ENCODE measurements around the gene CATSPER2. TPM values are rescaled to one million over a fixed set of nuclear protein-coding genes. Genes with fewer than 3 reads are reported as not detected.
"Not testable (repeated sequence)": the region's sequence is repeated elsewhere in the genome, so short reads cannot be mapped to it uniquely, and the experiment has no call there.

Gene CATSPER2
- 0.17 and 0.33 TPM in 2 replicates for total RNA-seq

DNA sequence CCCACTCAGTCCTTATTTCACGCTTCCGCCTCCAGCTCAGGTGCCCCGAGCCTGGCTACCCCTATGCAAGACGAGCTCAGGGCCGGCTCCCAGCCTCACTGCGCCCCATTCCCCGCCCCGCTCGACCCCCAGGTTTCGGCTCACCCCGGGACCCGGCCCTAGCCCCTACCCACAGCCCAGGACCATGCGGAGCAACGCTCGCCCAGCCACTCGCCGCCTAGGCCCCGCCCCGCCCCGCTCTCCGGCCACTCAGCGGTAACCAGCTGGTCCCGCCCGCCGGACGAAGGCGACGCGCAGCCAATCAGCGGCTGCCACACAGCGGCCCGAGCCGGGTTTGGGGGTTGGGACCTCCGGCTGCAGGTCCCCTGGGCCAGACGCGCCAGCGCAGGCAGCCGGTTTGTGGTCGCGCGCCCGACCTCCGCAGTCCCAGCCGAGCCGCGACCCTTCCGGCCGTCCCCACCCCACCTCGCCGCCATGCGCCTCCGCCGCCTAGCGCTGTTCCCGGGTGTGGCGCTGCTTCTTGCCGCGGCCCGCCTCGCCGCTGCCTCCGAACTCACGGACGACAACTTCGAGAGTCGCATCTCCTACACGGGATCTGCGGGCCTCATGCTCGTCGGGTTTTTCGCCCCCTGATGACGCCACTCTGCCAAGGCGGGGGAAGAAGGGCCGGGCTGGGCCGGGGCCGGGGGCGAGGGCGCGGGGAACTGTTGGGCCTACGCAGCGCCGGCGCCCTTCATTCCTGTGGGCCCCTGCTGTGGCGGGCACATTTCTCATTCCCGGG is at the start of gene CATSPER2:
CATSPER2 (minus strand) TSS at position 196 of the 781 bp plus-strand sequence. CDS start 783 bp downstream, outside the sequence.
- DNase-seq, result no peak

DNA sequence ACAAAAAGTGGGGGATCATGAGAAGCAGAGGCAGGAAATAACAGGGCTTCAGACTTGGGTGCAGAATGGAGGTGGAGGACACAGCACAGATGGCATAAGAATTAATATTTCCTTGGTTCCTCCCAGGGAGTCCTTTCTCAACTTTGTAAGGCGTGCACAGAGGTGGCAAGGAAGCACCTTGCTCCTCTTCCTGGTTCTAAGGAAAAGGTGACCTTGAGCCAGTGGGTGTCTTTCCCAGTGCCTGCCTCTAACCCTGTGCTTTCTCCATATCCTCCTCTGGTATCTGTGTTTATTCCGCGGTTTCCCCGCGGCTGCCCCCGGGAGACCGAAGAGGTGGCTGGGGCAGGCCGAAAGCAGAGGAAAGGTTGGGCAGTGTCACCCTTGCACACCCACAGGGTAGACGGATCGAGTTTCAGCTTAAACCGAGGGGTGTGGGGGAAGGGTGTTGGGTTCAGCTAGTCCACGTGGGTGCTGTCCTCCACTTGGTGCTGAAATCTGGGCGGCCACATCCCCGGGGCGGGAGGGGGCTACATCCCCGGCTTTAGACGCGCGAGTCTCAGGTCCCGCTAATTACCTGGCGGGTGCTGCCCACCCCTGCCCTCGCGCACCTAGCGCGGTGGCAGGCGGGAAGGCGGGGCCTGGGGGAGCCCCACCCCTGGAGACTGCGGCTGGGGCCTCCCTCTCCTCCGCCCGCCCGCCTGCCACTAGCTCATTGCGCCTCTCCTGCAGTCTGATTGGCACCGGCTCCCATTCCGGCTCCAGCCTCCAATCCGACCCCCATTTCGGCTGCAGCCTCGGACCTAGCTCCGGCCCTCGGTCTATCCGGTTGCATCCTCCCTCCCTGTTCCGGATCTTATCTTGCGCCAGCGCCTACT is 44.7 kb upstream of the CATSPER2 start, which contains the start of gene CKMT1A:
CKMT1A (plus strand) TSS at position 712 of the 875 bp plus-strand sequence. CDS start 192 bp downstream, outside the sequence.
- DNase-seq, result not testable (repeated sequence)

DNA sequence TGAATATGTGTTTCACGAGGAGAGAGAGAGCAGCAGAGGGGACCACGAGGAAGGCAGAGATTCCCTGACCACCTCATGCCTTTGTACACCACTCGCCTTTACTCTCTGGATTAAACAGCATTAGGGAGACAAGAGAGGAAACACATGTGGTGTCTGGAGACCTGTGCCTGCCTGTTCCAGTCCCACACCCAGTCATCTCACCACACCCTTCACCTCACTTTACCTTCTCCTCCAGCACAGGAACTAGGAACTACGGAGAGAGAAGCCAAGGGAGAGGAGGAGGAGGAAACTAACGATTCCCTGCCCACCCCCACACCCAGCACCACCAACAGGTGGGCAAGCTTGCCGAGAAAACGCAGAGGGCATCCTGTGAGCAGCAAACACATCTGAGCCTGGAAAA is 44.0 kb upstream of the CATSPER2 start:
- DNase-seq, result not testable (repeated sequence)

DNA sequence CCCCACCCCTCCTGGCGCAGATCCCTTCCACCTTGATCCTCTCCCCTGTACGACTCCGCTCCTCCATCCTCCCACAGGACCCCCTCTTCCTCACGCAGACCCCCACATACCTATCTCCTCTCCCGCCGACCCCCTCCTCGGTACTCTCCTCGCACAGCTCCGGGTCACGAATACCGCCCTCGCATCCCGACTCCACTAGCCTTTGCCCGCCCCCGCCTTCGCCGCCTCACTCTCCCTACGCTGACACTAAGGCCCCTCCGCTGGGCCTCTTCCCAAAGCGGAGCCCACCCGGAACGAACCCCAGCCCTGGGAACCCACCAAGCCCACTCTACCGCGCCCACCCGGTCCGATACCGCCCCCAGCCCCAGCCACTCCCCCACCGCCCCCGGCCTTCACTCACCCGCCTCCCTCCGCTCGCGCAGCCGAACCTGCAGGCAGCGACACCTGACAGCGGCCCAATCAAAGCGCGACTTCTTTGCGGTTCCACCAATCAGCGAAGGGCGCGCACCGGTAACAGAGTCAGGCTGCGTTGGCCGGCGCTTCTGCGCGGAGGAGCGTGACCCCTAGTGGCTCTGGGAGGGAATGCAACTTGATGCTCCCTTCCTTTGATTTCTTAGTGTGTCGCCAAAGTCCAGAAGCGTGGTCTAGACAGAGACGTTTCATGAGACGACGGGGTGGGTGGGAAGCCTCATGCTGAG is 41.1 kb upstream of the CATSPER2 start:
- DNase-seq, result not testable (repeated sequence)

DNA sequence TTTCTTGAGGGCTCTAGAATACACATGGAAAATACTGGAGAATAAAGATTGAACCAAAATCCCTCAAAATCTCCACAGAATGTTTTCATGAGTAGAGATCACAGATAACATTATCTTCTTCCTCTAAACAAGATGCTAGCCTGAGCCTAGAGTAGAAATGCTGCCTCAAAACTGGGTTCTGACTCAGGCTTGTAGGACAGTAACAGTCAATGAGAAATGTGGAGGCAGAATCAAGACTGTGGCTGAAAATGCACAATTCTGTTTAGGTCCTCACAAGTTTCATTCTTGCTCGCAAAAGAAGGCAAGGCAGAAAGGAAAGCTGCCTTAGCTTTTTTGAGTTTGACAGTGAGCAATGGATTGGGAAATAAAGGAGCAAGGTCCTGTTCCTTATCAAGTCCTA is 25.5 kb upstream of the CATSPER2 start:
- not testable (repeated sequence) for DNase-seq

DNA sequence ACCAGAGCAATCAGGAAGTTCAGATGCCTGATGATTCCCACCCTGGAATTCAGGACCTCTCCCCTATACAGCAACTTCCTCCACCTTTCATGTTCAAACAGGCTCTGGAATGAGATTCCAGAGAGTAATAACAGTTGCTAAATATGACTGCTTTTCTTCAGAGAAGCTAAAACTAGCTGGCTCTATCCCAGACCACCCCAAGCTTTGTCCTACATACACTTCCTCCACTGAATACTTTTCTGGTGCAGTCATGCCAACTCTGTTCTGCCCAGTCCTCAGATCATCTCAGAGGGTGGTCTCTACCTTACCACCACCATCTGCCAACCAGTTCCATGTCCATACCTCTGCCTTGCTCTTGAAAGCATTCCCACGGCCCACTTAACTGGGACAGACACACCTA is 17.5 kb upstream of the CATSPER2 start:
- DNase-seq, result not testable (repeated sequence)

DNA sequence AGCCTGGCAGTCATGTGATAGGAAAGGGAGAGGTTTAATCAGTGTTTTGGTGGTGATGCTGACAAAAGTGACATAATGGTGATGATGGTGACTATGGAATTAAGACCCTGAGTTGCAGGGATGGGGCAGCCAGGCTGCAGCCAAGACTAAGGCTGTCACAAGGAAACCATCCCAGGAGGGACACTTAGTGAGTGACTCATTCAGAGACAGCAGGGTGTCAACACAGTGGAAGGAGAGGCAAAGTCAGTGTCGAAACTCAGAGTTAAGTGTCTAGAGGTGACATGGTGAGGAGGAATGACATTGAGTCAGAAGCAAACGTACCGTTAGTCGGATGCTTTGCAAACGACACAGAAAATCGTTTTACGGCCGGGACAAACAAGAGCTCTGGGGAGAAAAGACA is 14.7 kb upstream of the CATSPER2 start:
- not testable (repeated sequence) for DNase-seq

DNA sequence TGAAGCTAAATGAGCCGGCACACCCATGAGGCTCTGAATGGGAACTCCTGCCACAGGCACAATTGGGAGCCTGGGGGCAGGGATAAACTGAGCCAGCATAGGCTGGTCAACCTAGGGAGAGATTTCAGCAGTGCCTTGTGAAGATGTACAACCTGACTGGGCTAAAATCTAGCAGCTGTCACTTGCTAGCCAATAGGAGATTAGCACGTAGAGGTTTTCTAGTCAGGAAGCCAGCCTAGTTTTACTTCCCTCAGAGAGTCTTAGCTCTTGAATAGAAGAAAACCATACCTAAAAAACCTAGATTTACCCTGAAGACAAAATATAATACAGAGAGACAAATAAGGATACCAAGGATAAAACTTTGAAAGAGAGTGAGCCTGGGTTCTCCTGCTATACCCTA is 13.6 kb upstream of the CATSPER2 start:
- not testable (repeated sequence) for DNase-seq

DNA sequence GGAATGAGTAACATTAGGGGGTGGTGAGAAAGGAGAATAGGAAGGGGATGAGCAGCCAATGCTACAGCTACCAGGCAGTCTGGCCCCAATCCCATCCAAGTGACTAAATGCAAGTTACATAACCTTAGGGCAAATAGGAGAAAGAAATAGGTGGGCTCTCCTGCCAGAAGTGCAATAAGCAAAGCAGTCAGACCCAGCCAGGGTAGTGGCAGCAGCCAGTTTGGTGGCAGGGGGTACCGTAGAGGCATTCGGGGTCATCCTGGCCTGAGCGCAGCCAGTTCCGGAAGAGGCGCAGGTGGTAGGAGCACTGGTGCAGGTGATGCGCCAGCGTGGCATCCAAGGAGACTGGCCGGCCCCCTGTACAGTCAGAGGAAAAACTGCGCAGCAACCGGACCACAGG is 11.1 kb upstream of the CATSPER2 start:
- DNase-seq, result not testable (repeated sequence)

DNA sequence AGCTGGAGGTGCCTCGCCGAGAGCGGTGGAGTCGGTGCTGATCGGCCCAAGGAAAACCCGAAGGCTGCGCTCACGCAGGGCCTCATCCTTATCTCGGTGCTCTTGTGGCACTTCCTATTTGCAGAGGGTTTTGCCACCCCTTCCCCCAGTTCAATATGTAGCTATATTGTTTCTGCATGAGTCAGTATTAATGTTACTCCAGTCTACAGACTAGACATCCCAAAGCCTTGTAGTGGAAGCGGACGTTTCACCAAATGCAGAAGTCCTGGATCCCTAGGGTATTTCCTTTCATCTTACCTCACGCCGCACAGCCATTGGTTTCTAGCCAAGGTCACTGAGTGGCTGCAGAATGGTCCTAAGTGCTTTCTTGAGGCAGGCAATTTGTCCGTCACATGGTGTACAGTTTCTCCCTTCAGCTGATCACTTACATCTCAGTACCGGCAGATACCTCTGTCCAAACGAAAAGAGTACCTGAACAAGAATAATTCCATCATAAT is 834 bp upstream of the CATSPER2 start:
- DNase-seq, result not testable (repeated sequence)

DNA sequence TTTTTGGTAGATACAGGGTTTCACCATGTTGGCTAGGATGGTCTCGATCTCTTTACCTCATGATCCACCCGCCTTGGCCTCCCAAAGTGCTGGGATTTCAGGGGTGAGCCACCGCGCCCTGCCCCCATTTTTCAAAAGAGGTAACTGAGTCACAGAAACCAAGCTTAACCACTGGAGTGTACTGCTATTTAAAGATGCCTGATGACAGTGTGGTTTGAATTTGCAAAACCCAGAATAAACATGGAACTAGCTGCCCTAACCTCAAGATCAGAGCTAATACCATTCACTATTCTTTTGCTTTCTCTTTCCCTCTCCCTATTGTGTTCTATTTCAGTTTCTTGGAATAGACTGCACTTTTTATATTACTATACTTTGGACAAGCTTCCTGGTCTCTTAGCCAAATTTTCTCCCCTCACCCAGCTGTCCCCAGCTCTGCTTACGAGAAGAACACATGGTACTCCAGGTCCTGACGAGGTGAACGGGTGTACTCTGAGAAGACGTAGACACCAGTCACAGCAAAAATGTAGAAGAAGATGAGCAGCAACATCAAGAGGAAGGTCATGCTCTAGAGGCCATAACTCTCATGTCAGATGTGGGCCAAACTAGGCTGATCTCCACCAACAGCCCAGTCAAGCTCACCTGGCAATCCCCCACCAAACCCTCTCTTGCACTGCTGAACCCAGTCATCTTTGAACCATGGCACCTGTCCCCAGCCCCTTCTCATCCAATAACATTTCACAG is 10.0 kb downstream of the CATSPER2 start:
- not testable (repeated sequence) for DNase-seq

DNA sequence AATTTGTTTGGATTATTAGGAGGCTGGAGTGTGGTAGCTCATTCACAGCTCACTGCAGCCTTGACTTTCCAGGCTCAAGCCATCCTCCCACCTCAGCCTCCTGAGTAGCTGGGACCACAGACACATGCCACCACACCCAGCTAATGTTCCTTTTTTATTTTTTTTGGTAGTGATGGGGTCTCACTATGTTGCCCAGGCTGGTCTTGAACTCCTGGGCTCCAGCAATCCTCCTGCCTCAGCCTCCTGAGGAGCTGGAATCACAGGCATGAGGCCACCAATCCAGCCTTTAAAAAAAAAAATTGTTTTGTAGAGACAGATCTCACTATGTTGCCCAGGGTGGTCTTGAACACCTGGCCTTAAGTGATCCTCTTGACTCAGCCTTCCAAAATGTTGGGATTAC is 21.7 kb downstream of the CATSPER2 start:
- not testable (repeated sequence) for DNase-seq

DNA sequence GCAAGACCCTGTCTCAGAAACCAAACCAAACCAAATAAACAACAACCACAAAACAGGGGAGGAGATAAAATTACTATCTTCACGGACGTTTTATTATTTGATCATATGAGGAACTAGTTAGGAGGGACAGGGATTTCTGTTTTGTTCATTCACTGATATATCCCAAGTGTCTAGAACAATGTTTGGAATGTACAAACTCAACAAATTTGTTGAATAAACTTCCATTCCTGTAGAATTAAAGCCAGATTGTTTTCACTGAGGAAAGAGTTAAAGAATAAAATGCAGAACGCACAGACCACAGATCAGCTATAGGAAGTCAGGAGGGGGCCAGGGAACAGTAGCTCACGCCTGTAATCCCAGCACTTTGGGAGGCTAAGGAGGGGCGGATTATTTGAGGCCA is 23.5 kb downstream of the CATSPER2 start:
- no peak for DNase-seq

DNA sequence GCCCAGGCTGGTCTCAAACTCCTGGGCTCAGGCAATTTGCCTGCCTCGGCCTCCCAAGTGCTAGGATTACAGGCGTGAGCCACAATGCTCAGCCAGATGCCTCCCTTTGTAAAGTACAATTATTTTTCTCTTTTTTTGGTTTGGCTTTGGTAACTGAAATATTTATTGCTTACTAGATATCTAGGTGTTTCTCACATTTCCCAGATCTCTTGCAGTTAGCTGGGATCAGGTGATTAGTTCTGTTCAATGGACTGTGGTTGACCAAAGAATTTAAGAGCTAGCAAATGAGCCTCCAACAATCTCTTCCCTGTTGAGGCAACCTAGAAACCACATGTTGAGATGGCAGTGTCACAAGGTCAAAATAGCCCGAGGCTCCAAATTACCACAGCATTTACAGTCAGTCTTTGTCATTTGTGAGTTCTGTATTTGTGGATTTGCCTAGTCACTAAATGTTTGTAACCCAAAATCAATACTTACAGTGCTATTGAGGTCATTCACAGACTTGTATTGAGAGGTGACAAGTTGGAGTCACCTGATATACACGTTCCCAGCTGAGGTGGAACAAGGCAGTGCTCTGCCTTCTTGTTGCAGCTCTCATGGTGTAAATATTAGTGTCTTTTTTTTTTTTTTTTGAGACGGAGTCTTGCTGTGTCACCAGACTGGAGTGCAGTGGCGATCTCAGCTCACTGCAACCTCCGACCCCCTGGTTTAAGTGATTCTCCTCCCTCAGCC is 26.4 kb downstream of the CATSPER2 start:
- not testable (repeated sequence) for DNase-seq

DNA sequence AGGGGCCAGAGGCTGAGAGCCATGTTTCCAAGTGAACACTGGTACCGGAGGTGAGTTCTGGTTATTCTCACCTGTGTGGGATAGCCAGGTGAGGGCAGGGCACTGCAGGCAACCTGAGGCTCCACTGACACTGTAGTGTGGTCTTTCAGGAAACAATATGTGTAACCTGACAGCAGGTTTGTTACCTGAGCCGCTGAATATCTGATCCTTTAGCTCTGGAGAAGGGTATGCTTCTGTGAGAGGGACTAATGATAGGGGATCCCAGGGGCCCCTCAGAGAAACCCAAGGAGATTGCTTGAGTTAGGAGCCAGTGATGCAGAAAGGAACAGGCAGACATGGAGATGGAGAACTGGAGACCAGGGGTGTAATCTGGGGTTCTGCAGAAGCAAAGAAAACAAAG is 29.9 kb downstream of the CATSPER2 start, which contains the start of gene STRC:
STRC (minus strand) TSS at position 101 of the 400 bp plus-strand sequence; CDS start at position 23, 78 bp downstream.
- DNase-seq, result not testable (repeated sequence)

DNA sequence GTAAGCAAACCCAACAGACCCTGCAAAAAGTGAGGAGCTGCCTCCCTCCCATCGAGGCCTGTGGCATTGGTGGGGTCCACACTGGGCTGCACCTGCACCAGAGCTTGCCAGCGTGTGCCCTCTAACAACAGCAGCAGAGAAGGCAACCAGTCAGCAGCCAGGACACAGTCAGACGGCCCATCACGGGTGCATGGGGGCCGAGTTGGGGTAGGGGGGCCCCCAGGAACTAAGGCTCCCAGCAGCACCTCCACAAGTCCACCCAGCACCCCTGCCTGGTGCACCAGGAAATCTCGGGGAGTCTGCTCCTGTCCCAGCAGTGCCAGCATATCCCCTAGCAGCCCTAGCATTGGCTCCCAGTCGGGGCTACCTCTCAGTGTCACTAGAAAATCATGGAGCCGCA is 30.9 kb downstream of the CATSPER2 start:
- DNase-seq, result not testable (repeated sequence)

DNA sequence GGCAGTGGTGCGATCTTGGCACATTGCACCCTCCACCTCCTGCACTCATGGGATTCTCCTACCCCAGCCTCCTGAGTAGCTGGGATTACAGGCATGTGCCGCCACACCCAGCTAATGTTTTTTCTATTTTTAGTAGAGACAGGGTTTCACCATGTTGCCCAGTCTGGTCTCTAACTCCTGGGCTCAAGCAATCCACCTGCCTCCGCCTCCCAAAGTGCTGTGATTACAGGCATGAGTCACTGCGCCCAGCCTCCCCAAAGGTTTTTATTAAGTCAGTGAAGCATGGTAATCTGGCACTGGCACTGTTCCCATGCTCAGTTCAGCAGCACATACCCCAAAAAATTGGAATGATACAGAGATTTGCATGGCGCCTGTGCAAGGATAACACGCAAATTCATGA is 46.4 kb downstream of the CATSPER2 start:
- not testable (repeated sequence) for DNase-seq

DNA sequence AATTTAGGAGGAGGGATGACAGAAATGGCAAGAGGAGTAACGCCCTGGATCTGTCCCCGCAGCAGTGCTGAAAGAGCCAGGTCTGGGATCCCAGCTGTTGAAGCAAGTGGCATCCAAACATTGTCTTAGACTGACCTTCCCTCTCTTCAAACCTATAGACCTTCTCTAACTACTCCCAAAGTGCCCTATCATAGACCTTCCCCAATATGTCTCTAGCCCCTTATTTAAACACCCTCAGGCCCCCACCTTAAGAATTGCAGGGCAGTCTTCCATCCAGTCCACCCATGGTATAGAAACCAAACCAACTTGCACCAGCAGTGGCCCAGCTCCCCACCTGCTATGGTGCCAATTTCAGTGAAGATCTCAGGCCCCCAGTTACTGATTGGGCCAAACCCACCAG is 48.4 kb downstream of the CATSPER2 start:
- not testable (repeated sequence) for DNase-seq

DNA sequence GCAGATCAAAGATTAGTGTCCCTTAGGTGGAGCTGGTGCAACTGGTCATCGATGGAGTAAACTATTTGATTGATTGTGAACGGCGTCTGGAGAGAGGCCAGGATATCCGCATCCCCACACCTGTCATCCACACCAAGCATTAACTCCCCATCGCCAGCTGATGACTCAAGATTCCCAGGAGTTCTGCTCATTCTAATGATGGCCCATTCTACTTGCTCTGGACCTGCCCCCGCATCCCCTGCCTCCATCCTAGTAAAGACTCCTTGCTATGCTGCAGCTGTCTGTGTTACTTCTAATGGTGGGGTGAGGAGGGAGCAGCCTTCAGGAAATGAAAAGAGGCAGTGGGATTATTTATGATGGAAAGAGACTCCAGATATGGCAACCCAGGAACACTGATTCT is 49.5 kb downstream of the CATSPER2 start:
- not testable (repeated sequence) for DNase-seq

DNA sequence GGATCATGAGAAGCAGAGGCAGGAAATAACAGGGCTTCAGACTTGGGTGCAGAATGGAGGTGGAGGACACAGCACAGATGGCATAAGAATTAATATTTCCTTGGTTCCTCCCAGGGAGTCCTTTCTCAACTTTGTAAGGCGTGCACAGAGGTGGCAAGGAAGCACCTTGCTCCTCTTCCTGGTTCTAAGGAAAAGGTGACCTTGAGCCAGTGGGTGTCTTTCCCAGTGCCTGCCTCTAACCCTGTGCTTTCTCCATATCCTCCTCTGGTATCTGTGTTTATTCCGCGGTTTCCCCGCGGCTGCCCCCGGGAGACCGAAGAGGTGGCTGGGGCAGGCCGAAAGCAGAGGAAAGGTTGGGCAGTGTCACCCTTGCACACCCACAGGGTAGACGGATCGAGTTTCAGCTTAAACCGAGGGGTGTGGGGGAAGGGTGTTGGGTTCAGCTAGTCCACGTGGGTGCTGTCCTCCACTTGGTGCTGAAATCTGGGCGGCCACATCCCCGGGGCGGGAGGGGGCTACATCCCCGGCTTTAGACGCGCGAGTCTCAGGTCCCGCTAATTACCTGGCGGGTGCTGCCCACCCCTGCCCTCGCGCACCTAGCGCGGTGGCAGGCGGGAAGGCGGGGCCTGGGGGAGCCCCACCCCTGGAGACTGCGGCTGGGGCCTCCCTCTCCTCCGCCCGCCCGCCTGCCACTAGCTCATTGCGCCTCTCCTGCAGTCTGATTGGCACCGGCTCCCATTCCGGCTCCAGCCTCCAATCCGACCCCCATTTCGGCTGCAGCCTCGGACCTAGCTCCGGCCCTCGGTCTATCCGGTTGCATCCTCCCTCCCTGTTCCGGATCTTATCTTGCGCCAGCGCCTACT is 55.1 kb downstream of the CATSPER2 start, which contains the start of gene CKMT1B:
CKMT1B (plus strand) TSS at position 700 of the 863 bp plus-strand sequence. CDS start 192 bp downstream, outside the sequence.
- not testable (repeated sequence) for DNase-seq

Measured in dermis blood vessel endothelial cell (primary cell).